Stimulated activated CD8-positive, alpha-beta memory T cell treated with anti-CD3 and anti-CD28 coated beads, Interleukin-12 subunit alpha, Interleukin-12 subunit beta, amount 100 ng/mL, for 4 hours (primary cell): ENCODE data around the gene ZC3H11A.
"Not testable (repeated sequence)": the region's sequence is repeated elsewhere in the genome, so short reads cannot be mapped to it uniquely, and the experiment has no call there.

Experiments
- DNase-seq: peaks from one replicate; pipeline ENCODE4 v3.0.0-alpha.2; 2020; ENCODE audit warnings: low read depth

Gene ZC3H11A

DNA sequence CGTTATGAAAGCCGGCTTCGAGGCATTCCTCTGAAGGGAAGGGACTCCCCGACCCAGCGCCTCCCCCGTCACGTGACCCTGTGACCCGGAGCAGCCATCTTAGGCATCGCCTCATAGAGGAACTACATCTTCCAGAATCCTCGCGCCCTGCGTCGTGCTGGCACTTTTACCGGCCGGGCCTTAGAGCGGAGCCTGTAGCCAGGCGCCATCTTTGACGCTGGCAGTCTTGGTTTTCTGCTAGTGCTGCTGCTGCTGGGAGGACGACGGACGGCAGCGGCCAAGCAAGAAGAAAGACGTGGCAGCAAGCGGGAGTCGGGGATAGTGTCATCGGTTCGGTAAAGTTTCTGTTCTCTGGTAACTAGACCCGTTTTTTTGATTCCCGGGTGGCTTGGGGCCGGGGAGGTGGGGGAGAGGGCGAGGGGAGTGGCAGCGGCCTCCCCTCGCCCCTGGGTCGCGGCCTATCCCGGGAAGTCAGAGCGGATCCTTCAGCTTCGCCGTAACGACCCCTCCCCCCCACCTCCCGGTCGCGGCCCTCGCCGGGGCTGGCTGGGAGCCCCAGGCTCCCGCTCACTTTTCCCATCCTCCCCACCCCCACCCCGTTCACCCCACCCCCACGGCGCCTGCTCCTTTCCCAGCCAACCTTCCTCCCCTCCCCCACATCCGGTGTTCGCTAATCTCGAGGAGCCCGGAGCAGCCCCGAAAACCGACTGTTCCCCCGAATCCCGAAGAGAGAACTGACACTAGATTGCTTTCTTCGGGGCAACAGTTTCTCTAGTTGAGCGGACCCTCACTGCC lies at the start of gene ZC3H11A, which contains the start of gene ZBED6:
ZC3H11A (plus strand) TSS at position 183 of the 795 bp plus-strand sequence. CDS start 21,448 bp downstream, outside the sequence.
ZBED6 (plus strand) TSS at position 183 of the 795 bp plus-strand sequence. CDS start 1,900 bp downstream, outside the sequence.
- peak; percentile 96 for DNase-seq

DNA sequence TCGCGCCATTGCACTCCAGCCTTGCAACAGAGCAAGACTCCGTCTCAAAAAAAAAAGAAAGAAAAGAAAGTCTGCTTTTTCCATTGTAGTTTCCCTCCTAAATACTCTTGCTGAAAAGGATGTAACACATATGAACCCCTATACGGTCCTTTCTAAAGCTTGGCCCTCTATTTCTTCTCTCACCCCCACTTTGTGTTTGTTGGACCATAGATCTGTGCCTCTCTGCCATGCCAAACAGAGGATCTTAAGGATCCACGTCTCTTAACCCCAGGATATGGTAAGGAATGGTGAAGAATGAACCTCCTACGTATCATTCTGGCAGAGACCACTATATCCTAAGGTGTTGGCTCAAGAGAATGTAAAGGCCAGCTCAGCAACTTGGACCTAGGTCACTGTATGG lies 49.1 kb upstream of the ZC3H11A start:
- no peak for DNase-seq

DNA sequence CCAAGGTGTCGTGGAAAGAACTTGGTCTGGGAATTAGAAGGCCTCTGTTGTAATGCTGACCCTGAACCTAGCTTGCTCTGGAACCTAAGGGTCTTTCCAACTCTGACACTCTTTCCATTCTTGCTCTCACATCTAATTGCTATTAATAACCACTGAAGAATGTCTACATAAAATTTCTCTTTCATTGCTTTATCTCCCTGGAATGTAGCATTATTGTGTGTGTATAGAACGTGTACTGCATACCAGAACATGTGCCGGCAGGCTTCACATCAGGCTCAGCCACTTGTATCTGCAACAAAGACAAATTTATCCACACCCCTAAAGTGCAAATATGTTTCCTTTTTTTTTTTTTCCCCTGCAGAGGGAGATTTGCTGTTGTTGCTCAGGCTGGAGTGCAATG lies 44.4 kb upstream of the ZC3H11A start:
- DNase-seq = no peak

DNA sequence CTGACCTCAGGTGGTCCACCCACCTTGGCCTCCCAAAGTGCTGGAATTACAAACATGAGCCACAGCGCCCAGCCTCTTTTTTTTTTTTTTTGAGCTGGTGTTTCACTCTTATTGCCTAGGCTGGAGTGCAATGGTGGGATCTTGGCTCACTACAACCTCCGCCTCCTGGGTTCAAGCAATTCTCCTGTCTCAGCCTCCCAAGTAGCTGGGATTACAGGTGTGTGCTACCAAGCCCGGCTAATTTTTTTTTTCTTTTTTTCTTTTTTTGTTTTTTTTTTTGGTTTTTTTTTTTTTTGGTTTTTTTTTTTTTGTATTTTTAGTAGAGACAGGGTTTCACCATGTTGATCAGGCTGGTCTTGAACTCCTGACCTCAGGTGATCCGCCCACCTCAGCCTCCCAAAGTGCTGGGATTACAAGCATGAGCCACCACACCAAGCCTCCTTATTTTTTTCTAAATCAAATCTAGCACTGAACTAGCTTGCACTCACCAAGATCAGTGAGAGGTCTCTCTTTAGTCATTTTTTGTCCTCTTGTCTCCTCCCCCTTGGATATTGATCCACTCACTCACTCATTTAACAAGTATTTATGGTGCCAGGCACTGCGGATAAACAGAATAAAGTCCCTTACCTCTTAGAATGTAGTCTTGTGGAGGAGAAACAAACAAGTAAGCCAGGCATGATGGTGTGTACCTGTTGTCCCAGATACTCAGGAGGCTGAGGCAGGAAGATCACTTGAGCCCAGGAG lies 43.6 kb upstream of the ZC3H11A start:
- DNase-seq = not testable (repeated sequence)

DNA sequence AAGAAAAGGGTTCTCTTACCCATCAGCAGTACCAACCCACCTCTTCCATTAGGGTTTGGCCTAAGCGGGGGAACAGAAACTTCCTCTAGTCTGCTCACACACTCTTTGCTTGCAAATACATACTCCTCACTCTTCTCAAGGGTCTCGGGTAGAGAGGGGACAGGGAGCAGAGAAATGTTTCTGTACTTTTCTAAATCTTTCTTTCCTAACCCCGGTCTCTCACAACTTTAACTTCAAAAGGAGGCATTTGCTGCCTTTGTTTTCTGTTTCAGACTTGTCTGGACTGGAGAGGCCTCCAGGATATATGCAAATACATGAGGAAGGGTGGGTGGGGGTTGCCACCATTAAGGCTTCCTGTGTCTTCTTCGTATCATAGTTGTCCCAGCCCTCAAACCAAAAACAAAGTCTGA lies 41.0 kb upstream of the ZC3H11A start:
- DNase-seq = no peak

DNA sequence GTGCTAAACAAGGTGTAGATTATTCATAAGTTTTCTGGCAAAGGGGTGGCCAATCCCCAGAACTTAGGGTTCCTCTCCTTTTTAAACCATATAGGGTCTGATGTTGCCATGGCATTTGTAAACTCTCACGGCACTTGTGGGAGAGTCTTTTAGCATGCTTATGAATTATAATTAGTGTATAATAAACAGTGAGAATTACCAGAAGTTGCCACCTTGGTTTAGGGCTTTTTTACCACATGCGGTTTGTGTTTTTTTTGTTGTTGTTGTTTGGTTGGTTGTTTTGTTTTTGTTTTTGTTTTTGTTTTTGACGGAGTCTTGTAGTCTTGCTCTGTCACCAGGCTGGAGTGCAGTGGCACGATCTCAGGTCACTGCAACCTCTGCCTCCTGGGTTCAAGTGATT lies 39.4 kb upstream of the ZC3H11A start:
- DNase-seq = no peak

DNA sequence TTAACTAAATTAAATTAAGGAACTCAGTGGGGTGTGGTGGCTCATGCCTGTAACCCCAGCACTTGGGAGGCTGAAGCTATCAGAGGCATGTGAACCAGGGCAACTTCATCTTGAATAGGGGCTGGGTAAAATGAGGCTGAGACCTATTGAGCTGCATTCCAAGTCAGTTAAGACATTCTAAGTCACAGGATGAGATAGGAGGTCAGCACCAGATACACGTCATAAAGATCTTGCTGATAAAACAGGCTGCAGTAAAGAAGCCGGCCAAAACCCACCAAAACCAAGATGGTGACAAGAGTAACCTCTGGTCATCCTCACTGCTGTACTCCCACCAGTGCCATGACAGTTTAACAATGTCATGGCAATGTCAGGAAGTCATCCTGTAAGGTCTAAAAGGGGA lies 36.7 kb upstream of the ZC3H11A start:
- DNase-seq = not testable (repeated sequence)

DNA sequence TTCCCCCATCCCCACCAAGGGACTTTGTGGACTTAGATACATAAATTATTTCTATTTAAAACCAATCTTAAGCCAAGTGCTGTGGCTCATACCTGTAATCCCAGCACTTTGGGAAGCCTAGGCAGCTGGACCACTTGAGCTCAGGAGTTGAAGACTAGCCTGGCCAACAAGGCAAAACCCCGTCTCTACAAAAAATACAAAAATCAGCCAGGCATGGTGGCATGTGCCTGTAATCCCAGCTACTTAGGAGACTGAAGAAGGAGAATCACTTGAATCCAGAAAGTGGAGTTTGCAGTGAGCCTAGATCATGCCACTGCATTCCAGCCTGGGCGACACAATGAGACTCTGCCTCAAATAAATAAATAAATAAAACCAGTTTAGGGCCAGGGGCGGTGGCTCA lies 34.9 kb upstream of the ZC3H11A start:
- DNase-seq = no peak

DNA sequence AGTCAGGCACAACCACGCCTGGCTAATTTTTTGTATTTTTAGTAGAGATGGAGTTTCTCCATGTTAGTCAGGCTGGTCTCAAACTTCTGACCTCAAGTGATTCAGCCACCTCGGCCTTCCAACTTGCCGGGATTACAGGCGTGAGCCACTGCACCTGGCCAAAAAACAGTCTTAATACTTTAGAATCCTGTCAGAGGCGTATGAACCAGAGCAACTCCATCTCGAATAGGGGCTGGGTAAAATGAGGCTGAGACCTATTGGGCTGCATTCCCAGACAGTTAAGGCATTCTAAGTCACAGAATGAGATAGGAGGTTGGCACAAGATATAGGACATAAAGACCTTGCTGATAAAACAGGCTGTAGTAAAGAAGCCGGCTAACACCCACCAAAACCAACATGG lies 33.5 kb upstream of the ZC3H11A start:
- DNase-seq = not testable (repeated sequence)

DNA sequence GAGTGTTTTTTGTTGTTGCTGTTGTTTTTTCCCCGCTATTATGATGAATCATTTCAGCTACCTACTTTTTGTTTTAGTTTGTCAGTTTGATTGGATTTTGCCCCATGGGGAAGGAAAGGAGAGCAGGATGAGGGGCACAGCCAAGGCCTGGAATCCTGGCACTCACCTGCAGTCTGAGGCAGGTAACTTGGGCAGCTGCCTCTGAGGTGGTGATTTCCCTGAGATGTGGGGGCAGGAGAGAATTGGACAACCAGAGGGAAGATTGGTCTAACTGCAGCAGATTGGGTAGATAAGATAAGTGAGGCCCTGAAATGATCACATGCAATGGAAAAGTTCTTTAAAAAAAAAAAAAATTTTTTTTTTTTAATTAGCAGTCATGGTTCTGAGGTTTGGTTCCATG lies 31.9 kb upstream of the ZC3H11A start:
- no peak for DNase-seq

DNA sequence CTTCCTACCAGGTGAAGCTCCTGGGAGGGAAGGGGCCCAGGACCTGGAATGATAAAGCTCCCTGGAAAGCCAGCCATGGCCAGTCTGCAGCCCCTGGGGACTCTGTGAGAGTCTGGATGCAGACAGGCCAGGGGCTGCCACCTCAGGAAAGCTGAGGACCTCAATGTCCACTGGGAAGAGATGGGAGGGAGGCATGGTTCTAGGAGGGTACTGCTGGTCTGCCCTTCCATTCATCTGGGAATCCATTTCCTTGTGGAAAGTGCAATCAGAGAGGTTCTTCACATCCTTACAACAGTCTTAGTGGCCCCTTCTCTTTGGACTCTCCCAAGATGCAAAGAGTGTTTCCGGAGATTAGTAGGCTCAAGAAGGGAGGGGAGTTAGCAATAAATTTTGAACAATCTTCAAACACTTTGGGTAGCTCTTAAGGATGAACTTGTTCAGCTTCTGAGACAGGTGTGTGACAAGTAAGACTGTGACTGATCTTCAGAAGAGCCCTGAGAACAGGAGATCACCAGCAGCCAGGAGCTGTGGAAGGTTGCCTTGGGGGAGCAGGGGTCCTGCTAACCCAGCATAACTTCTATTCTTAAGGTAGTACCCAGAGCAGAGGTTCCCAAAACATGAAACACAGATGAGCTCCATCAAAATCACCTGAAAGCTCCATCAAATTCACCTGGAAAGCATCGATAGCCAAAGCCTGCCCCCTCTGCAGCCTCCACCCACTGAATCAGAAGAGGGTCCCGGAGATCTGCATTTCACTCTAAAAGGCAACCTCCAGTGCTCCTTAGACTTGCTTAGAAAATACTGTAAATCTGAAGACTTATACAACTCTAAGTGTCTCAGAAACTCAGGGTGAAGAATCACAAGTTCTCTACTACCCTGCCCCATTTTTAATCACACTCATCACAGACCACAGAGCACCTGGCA lies 31.1 kb upstream of the ZC3H11A start:
- no peak for DNase-seq

DNA sequence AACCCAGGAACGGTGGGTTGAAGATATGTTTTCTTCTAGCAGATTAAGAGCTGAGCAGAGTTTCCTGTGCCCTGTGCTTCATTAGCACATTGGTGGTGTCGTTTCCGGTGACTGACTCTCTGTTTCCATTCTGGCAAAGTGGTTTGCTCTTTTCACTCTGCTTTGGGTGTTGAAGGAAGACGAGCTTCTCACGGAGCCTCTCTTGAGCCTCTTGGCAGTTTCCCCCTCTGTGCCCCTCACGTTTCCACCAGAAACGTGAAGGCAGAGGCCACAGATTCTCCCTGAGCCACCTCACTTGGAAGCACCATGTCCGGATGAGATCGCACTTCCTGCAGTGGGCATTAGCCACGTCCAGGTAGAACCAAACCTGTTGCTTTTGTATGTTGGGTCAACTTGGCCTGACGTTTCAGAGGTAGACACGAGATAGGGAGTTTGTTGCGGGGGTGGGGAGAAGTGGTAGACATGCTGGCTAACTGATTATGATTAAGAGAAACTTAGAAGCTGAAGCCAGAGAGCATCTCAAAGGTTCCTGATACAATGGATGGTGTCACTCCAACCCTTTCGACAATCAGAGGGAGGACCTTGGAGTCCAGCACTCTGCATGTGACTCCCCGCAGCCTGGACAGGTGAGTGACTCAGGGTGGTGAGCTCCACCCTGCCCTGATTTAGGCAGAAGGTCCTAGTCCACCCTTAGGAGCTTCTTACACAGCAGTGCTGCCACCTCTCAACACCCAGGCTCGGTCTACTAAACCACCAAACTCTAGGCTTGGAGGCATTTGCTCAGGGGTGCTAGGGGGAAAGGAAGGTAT lies 30.2 kb upstream of the ZC3H11A start, which contains the start of gene LAX1:
LAX1 (plus strand) TSS at position 155 of the 809 bp plus-strand sequence; CDS start at position 538, 383 bp downstream.
- peak; percentile 66 for DNase-seq

DNA sequence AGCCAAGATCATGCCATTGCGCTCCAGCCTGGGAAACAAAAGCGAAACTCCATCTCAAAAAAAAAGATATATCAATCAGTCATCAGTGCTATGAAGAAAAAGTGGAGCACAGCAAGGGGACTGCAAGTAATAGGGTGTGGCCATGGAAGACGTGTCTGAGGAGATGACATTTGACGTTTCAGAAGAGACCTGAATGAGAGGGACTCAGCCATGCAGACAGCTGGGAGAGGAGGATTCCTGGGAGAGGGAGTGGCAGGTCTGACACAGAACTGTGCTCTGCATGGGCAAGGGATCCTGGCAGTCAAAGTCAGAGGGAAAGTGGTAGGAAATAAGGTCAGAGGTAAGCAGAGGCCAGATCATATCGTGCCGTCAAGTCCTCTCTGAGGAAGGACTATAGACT lies 27.2 kb upstream of the ZC3H11A start:
- no peak for DNase-seq

DNA sequence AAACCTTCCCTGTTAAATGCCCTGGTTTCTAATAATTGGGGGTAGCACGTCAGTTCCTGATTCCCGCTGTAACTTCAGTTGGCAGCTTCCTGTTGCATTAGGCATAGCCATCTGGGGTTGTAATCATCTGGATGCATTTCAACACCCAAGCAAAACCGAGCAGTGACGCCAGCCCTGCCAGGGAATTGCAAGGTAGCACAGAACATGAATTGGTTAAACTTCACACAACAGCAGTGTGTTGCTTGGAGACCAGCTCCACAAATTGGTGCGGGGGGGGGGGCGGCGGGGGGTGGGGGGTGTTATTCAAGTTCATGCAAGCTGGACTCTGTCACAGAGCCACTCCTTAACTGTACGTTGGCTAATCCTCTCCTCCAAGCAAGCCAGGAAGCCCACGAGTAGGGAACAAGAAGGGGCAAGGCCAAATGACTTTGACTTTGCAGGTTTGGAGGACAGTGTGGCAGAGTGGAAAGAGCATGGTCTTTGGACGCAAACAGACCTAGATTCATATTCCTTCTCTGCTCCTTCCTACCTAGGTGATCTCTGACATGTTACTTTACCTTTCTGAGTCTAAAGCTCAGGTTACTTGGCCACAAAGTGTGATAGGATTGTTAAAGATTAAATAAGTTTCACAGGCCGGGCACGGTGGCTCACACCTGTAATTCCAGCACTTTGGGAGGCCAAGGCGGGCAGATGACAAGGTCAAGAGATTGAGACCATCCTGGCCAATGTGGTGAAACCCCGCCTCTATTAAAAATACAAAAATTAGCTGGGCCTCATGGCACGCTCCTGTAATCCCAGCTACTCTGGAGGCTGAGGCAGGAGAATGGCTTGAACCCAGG lies 25.7 kb upstream of the ZC3H11A start:
- no peak for DNase-seq

DNA sequence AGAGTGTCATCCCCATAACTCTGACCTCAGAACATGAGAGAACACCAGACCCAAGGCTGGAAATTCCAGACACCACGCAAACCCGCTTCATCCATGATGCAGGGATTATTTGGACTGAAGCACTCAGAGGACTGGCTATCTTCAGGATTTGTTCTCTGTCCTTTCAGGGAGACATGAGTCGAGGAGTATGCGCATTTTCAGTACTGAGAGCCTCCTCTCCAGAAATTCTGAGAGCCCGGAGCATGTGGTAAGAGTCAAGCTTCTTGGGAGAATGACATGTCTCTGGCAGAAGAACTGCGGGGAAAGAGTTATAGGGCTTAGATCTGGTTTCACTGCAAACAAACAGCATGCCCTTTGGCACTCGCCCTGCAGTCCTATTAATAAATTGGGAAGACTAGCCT lies 23.5 kb upstream of the ZC3H11A start:
- DNase-seq = no peak

DNA sequence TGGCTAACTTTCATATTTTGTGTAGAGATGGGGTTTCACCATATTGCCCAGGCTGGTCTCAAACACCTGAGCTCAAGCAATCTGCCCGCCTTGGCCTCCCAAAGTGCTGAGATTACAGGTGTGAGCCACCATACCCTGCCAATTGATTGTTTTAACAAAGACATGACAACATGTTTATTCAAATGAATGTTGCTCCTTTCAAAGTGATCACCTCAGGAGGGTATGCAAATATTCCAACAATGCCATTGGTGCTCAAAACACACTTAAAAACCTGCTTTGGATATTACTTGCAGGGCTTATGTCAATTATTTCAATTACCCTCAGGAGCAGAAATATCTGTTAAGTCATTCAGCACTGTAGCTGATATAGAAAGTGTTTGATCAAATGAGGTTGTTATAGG lies 22.6 kb upstream of the ZC3H11A start:
- DNase-seq = no peak

DNA sequence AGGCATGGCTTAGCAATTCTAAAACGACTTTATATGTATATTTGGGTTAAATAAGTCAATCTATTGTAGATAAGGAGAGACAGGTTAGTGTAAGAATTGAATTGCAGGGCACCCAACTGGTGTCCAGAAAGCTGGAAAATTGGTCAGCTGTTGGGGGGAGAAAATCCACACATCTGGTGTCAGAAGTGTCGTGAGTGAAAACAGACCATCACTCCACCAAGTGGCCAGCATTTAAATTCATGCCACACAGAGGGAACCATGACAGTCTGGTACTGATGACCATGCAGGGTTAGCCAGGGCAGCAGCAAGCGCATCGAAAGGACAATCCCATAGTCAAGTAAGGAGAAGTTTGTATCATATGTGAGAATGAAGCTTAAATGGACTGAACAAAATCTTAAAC lies 18.8 kb upstream of the ZC3H11A start:
- DNase-seq = no peak

DNA sequence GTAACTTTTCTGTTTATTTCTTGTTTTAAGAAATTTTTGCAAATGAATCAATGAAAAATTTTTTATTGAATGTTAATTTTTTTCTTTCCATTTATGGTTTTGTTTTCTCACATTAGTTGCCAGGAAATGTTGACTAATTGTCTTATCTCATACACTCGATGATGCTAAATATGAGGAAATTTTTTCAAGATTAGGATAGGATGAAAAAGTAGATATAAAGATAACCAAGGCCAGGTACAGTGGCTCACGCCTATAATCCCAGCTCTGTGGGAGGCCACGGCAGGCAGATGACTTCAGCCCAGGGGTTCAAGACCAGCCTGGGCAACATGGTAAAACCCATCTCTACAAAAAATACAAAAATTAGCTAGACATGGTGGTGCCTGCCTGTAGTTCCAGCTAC lies 17.8 kb upstream of the ZC3H11A start:
- no peak for DNase-seq

DNA sequence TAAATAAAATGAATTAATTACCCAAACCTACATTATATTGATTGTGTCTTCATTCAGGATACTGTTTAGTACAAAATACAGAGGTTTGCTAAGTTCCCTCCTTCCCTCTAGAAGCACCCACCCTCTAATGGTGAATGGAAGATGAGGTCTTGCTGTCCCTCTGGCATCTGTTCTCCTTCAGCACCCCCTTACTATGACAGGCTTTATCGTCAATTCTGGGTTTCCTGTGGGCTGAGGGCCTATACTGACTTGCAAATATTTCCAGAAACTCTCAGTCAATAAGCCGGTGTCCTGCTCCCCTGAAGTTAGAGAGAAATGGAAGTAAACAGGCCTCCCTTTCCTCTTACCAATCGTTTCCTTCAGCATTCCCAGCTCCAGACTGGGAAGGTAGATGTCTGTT lies 17.3 kb upstream of the ZC3H11A start:
- no peak for DNase-seq

DNA sequence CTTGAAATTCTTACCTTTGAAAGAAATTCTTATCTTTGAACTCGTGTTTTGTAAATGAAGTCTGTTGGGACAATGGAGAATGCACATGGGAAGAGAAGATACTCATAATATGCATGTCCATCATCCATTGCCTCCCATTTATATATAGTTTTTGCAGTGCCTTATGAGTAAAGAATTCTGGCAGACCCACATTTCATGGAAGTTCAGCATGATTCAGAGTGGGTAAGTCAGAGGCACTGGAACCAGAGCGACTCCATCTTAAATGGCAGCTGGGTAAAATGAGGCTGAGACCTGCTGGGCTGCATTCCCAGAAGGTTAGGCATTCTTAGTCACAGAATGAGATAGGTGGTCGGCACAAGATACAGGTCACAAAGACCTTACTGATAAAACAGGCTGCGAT lies 16.6 kb upstream of the ZC3H11A start:
- DNase-seq = no peak
